DMS 273 treated with DMSO at 0.1 percent for 48 hours (cell line): ENCODE data around the gene UBXN7.
"Not testable (repeated sequence)": the region's sequence is repeated elsewhere in the genome, so short reads cannot be mapped to it uniquely, and the experiment has no call there.

Experiments
- DNase-seq: peaks from one replicate; lab custom pipeline; 2025; lab: John Stamatoyannopoulos, UW

UBXN7 gene

GRCh38 chr3:196419386-196419785 lies 12.8 kb downstream of the UBXN7 start:
- no peak for DNase-seq

- no peak for DNase-seq
These were observed 13.6 kb downstream of the UBXN7 start for GRCh38 chr3:196418601-196419000.

GRCh38 chr3:196414469-196414868 lies 17.8 kb downstream of the UBXN7 start:
- DNase-seq: no peak

GRCh38 chr3:196412704-196413103 lies 19.5 kb downstream of the UBXN7 start:
- DNase-seq: no peak

- DNase-seq: no peak
These were observed 22.8 kb downstream of the UBXN7 start for GRCh38 chr3:196409409-196409808.

GRCh38 chr3:196408565-196409300 lies 23.5 kb downstream of the UBXN7 start:
- DNase-seq: no peak

GRCh38 chr3:196406811-196407470 lies 25.3 kb downstream of the UBXN7 start:
- DNase-seq: no peak

GRCh38 chr3:196400331-196400730 lies 31.9 kb downstream of the UBXN7 start:
- DNase-seq: no peak

GRCh38 chr3:196399485-196399945 lies 32.7 kb downstream of the UBXN7 start:
- DNase-seq: no peak

GRCh38 chr3:196398782-196399181 lies 33.4 kb downstream of the UBXN7 start:
- no peak for DNase-seq

GRCh38 chr3:196397941-196398340 lies 34.3 kb downstream of the UBXN7 start:
- no peak for DNase-seq

GRCh38 chr3:196390116-196390515 lies 42.1 kb downstream of the UBXN7 start:
- no peak for DNase-seq

GRCh38 chr3:196388956-196389355 lies 43.3 kb downstream of the UBXN7 start:
- DNase-seq: no peak

GRCh38 chr3:196387941-196388340 lies 44.3 kb downstream of the UBXN7 start:
- DNase-seq: not testable (repeated sequence)

- DNase-seq: not testable (repeated sequence)
These were observed 45.4 kb downstream of the UBXN7 start for GRCh38 chr3:196386797-196387196.

GRCh38 chr3:196386034-196386433 lies 46.2 kb downstream of the UBXN7 start:
- not testable (repeated sequence) for DNase-seq

GRCh38 chr3:196385446-196385845 lies 46.8 kb downstream of the UBXN7 start:
- DNase-seq: not testable (repeated sequence)

GRCh38 chr3:196378146-196378841 lies 53.9 kb downstream of the UBXN7 start:
- DNase-seq: no peak

- DNase-seq: no peak
These were observed 54.9 kb downstream of the UBXN7 start for GRCh38 chr3:196377321-196377720.

GRCh38 chr3:196365736-196366135 lies 66.5 kb downstream of the UBXN7 start:
- no peak for DNase-seq

GRCh38 chr3:196360586-196360985 lies 71.6 kb downstream of the UBXN7 start:
- DNase-seq: no peak

GRCh38 chr3:196358540-196358939 lies 73.7 kb downstream of the UBXN7 start:
- DNase-seq: not testable (repeated sequence)

GRCh38 chr3:196357905-196358304 lies 74.3 kb downstream of the UBXN7 start:
- DNase-seq: no peak
